Cerebellar nuclear complex (tissue), 1 donor: ENCODE measurements around the gene HES7.

Experiments
- DNase-seq, 2 experiments: peaks; one replicate each; lab custom pipeline; 2025; lab: John Stamatoyannopoulos, UW

HES7 gene

DNA sequence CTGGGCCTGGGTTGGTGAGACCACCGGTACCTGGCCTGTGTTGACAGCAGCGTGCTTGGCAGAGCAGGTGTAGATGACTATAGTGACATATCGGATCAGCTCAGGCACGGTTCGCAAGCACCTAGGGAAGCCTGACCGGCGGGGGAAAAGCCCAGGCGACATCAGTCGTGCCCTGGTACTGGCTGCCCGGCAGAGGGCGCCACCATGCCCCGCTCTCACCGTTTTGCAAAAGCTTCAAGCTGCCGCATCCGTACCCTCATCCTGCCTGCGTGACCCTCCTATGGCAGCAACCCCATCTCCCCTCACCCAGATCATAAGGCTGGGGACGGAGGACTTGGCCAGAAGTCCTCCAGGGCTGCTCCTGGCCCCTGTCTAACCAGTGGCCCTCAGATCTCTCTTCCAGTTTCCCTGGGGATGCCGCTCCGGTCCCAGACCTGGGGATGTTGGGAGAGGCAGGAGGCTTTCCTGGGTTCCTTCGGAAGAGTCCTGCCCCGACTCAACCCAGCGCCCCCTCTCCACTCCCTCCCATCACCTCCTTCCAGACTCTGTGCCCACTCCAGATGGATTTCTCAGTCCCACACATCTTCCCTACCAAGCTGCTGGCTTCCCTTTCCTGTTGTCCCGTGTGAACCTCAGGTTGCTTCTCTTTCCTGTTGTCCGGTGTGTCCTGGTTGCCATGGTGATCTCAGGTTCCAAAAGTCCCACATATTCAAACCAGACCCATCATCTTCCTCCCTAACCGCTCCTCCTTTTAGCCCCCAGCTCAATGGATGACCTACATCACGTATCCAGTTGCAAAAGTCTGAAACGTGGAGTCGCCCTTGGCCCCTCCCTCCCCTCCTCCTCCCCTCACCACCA, 50.0 kb downstream of the HES7 start:
- DNase-seq, result no peak

DNA sequence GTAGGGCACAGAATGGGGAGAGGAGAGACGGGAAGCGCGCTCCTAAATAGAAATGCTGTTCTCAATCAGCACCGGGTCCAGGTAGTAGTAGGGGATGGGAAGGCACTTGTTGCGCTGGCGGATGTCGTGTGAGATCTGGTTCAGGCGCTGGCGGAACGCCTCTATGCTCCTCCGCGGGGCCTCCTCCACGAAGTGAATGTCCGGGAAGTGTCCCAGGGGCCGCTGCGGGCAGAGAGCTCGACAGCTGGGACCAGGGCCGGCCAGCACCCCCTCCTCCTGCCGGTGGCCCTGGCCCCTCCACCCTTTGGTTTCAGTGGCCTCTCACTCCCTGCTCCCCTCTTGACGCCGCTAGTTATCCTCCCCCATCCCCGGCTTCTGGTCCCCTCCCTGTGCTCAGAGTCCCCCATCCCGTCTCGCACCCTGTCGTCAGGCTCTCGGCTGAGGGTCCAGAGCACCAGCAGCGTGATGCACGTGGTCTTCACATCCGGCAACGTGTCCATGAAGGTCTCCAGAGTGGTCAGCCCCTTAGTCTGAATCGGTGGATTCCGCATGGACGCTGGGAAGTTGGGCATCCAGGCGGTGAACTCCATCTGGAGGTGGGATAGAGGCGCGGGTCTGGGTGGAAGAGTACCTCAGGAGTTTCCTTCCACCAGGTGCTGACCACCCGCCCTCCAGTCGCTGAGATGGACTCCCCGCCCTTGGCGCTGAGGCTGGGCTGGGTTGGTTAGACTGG, 51.0 kb downstream of the HES7 start:
- no peak for DNase-seq

DNA sequence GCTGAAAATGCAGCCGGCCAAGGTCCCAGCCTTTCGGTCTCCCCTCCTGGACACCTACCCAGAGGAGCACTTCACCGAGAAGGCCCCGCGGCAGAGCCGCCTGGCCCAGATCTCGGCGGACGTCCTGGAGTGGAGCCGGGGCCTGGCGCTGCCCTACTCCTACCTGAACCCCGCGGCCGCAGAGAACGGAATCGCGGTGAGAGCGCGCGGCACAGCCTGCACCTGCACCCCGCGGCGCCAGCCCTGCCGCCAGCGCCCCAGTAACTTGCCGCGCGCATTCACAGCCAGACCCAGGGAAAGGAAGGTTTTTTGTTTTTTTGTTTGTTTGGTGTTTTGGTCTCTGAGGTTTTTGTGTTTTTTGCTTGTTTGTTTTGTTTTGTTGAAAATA, 51.6 kb downstream of the HES7 start:
- DNase-seq, result no peak

DNA sequence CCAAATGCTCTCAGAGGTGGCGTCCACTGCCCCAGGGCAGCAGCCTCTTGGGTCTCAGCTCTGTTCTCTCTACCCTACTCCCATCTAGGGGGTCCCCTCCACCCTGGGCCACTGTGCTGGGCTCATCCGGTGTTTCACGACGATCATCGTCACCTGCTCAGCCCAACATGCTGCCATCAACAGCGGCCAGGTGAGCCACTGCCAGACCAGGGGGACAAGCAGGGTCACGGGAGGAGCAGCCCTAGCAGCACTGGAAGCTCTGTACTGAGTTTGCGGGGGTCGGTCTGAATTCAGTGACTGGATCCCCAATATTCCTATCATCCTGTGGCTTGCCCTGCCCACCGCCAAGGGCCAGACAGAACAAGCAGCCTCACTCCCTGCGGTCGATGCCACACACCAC, 52.4 kb downstream of the HES7 start:
- DNase-seq, result no peak
